ENCODE measurements around the gene MIOX.
"Not testable (repeated sequence)": the region's sequence is repeated elsewhere in the genome, so short reads cannot be mapped to it uniquely, and the experiment has no call there.

MIOX gene

DNA sequence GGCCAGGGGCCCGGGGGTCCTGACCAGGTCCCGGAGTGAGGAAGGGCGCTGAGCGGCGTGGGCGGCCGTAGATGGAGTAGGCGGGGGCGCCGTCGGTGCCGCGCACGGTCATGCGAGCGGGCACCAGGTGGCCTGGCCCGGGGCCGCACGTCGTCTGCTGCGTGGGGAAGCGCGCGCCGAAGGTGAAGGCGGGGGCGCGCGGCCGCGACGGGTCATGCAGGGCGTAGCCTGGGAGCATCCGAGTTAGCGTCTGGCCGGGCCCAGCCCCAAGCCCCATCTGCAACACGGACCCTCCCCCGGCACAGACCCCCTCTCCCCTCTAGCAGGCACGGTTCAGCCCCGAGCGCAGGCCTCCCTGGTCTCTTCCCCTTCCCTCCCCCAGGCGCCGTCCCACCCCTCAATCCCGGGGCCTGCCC lies 44.9 kb downstream of the MIOX start:
- DNase-seq = no peak

DNA sequence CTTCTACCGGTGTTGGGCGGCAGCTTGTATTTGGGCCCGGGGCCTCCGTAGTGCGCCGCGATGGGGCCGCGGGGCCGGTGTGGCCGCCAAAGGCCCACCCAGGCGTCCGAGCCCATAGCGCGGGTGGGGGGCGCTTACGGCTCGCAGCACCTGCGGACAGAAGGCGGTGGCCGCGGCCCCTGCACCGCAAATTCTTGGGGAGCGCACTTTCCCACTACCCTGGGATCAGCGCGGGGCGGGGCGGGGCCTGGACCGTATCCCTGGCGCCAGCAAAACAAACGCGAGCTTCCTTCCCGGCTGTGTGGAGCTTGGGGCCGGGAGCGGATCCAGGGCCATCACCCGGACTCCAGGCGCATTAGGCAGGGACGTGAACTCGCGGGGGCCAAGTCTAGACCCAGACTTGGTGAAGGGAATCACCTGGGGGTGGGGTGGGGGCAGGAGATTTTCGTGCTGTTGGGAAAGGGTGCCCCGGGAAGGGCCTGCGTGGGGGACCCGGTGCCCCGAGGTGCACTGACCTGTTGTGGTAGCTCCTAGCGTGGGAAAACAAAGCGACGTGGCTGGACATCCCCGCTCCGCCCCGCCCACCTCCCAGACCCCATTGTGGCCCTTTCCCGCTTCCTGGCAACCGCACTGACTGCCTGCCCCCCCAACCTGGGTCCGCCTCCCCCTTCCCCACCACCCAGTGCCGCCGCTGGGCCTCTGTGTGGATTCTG lies 45.5 kb downstream of the MIOX start:
- peak; percentile 48 for DNase-seq

DNA sequence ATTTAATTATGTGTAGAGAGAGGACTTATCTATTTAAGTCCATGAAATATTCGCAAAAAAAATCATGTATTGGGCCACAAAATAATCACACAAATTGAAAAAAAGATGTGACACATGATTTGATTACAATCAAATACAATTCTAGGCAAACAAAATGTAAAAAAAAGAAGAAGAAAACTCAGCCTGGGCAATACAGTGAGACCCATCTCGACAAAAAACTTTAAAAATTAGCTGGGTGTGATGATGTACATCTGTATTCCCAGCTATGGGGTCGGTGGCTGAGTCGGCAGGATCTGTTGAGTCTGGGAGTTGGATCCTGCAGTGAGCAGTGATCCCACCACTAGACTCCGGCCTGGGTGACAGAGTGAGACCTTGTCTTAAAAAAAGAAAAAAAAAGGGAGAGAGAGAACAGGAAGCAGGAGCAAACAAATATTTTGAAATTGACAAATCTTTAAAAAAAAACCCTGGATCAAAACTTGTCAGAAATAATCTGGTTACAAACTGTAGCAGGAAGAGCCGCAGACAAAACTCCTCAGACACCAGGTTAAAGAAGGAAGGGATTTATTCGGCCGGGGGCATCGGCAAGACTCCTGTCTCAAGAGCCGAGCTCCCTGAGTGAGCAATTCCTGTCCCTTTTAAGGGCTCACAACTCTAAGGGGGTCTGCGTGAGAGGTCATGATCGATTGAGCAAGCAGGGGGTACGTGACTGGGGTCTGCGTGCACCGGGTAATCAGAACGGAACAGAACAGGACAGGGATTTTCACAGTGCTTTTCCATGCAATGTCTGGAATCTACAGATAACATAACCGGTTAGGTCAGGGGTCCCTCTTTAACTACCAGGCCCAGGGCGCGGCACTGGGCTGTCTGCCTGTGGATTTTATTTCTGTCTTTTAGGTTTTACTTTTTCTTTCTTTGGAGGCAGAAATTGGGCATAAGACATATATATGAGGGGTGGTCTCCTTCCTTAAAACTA lies 46.5 kb downstream of the MIOX start:
- DNase-seq = no peak

DNA sequence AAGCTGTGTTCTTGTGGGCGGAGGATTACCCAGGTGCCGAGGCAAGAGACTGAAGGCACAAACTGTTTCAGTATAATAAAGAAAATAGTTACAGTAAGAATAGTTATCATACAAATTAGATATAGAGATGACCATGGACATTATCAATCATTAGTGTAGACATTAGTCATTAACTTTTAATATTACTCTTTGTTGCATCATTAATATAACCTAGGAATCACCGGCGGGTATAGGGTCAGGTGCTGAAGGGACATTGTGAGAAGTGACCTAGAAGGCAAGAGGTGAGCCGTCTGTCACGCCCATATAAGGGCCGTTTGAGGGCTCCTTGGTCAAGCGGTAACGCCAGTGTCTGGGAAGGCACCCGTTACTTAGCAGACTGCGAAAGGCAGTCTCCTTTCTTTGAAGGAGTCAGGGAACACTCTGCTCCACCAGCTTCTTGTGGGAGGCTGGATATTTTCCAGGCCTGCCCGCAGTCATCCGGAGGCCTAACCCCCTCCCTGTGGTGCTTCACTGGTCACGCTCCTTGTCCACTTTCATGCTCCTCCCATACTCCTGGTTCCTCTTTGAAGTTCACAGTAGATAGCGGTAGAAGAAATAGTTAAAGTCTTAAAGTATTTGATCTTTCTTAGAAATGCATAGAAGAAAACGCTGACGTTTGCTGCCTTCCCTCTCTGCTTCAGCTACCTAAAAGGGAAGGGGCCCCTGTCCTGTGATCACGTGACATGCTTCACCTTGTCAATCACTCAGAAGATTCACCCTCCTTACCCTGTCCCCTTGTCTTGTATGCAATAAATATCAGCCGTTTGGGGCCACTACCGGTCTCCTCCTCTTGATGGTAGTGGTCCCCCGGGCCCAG lies 47.4 kb downstream of the MIOX start:
- not testable (repeated sequence) for DNase-seq

DNA sequence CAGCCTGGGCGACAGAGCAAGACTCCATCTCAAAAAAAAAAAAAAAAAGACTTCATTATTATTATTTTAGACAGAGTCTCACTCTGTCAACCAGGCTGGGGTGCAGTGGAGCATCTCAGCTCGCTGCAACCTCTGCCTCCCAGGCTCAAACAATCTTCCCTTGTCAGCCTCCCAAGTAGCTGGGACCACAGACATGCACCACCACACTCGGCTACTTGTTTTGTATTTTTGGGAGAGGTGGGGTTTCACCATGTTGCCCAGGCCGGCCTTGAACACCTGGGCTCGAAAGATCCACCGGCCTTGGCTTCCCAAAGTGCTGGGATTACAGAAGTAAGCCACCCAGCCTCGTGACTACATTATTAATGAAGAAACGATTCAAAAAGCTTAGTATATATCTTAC lies 48.5 kb downstream of the MIOX start:
- DNase-seq = no peak

DNA sequence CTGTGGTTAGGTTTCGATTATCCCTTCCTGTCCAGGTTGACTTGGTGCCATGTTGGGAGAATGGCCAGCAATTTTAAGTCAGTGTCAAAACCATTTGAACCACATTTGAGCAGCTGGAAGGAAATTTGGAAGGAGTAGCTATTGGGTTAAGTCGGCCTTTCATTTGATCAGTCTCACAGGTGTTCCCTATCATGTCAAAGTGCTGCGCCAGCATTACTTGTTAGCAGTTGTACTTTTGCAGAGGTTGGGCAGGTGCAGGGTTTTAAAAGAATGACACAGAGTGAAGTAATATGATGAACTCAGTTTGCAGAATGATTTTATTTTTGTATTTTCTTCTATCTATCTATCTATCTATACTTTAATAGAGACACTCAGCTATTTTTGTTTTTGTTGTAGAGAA lies 49.6 kb downstream of the MIOX start:
- no peak for DNase-seq

DNA sequence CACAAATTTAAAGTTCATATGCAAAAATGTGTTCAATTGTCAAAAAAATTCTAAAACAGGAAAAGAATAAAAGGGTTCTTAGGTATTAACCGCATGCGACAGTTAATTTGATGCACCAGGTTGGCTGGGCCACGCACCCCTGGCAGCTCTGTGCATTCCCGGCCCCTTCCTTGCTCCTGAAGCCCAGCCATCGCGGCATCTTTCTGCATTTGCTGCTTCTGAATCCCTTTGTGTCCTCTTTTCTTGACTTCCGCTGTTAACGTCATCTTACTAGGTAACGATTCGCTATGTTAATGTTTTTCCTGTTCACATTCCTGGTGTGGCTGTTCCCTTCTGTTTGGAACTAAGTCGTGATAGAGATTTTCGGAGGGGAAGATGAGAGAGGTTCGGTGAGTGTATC lies 51.1 kb downstream of the MIOX start:
- DNase-seq = no peak
